HG03342 (cell line): Measurements from ENCODE around the gene ITGB5.
"Not testable (repeated sequence)": the region's sequence is repeated elsewhere in the genome, so short reads cannot be mapped to it uniquely, and the experiment has no call there.

Experiments
- ATAC-seq: cut with Tn5 transposase; IDR thresholded peaks from one replicate; pipeline ENCODE4 v1.9.1; 2021; ENCODE audit warnings: mild to moderate bottlenecking, moderate library complexity; ENCODE audit not compliant: unreplicated experiment

The ITGB5 gene

DNA sequence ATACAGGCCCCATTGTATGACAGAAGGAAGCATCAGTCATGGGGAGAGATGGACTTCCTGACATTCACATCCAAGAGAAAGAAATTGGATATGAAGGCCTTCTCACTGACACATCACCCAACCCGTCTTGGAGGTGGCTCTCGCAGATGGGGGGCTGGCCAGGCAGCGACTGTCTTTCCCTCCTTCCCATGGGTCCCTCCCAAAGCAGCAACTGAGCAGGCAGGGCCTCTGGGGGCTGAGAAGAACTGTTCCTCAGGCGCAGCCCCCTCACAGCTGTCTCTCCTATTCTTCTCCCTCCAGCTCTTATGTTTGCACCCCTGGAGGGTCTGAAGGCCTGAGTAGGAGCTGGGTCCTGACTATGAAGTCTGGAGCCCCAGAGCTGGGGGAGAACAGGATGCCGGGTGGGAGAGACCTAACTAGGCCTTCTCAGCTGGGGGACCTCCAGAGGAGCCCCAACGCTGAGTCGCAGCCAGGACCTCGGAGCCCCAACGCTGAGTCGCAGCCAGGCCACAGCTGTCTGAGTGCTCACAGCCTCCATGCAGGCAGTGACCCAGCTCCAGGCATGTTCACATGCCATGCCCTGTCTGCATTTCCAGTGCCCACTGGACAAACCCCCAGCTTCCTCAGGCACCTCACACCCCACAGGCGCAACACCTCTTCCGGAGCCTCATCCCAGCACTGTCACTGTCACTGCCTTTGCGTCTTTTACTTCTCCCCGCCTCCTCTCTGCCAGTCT, 127.3 kb downstream of the ITGB5 start:
- ATAC-seq: no peak

DNA sequence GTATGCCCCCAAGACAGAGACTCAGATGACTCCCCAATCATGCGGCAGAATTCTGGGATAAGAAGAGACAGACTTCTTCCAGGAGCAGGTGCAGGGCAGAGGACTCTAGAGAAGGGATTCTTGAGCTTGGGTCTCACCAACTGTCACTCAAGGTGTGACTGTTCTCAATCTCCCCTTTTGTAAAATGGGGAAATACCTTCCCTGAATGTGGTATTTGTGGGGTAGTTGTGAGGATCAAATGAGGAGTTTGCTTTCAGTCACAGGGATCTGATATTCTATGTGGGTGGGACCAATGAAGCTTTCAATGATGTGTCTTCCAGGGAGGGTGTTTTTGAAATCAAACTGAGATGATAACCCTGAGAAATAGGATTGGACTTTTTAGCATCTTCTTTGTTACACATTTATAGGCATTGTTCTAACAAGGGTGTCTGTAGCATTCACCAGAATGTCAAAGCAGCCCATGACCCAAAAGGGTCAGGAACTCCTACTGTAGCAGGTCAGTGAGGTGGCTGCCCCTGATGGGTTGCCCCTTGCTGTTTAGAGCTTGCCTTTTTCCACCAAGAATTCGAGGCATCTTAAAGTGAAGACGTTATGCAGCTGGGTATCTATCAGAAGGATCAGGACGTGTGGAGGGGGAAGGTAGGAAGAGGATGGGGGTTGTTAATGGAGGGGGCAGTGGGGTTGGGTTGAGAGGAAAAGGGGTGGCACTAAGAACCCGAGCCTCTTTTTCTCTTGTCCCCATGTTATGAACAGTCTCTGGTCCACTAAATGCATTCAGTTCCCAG, 128.1 kb downstream of the ITGB5 start:
- ATAC-seq: no peak

DNA sequence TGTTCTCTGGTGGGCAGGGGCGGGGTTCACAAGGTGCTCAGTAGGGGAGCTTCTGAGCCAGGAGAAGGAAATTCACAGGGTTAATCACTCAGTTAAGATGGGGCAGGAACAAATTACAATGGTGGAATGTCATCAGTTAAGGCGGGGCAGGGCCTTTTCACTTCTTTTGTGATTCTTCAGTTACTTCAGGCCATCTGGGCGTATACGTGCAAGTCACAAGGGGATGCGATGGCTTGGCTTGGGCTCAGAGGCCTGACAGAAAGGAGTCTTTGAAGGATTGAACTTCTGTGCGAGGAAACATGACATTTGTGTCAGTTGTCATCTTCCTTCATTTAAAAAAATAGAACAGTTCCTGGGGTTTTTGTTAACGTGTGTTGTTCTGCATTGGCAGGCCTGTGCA, 129.2 kb downstream of the ITGB5 start:
- not testable (repeated sequence) for ATAC-seq

DNA sequence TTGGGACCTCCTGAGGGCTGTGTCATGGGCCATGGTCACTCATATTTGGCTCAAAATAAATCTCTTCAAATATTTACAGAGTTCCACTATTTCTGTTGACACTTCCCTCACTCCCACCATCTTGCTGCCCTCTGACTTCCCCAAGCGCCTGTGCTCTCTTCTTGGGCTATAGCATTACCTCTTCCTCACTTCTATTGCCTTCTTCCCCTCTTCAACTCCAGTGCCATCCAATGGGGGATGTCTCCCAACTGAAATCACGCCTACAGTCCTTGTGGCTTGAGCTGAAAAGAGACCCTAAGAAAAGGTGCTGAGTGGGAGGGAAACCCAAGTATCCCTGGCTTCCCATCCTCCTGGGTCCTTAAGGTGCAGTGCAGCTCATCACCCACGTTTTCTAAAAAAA, 135.1 kb downstream of the ITGB5 start:
- ATAC-seq: no peak

DNA sequence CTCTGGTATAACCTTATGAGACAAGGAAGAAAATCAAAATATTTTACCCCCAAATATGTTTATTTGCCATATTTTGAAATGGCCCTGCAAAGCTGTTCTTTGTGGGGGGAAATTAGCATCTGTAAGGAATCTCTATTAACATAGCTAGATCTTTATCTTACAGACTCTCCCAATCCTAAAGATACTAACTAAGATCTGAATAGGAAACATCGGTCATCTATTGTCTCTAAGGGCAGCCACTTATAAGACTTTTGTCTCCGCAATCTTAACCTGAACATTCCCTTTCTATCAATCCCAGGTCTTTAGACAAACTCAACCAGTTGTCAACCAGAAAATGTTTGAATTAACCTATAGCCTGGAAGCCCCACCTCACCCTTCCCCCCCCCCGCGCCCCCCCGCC, 135.7 kb downstream of the ITGB5 start:
- ATAC-seq: no peak

DNA sequence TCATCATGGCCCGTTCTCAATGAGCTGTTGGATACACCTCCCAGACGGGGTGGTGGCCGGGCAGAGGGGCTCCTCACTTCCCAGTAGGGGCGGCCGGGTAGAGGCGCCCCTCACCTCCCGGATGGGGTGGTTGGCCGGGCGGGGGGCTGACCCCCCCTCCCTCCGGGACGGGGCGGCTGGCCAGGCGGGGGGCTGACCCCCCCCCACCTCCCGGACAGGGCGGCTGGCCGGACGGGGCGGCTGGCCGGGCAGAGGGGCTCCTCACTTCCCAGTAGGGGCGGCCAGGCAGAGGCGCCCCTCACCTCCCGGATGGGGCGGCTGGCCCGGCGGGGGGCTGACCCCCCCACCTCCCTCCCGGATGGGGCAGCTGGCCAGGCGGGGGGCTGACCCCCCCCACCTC, 137.3 kb downstream of the ITGB5 start:
- ATAC-seq: not testable (repeated sequence)

DNA sequence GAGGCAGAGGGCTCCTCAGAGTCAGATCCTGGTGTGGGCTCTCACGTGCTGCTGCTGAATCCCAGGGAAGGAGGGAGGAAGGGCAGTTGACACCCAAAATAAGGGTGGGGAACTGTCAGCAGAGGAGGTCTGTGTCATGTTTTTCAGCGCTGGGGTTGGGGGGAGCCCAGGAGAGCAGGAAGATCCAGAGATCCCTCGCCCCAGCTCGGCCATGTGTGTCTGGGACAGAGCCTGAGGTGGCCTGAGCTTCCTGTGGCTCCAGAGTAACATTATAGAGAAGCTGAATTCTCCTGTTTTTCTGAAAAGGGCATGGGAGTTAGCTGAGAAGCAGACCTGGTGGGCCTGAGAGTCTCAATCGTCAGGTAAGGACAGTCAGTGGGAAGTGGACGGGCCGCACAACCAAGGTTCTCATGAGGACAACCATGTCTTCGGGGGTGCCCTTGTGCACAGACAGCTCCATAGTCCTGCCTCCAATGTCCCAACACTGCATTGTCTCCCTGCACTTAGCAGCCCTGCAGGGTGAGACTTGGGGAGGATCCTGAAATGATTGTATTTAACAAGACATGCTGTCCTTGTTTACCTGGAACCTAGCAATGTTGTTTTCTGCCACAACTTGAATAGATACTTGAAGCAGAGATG, 138.5 kb downstream of the ITGB5 start:
- ATAC-seq: no peak

DNA sequence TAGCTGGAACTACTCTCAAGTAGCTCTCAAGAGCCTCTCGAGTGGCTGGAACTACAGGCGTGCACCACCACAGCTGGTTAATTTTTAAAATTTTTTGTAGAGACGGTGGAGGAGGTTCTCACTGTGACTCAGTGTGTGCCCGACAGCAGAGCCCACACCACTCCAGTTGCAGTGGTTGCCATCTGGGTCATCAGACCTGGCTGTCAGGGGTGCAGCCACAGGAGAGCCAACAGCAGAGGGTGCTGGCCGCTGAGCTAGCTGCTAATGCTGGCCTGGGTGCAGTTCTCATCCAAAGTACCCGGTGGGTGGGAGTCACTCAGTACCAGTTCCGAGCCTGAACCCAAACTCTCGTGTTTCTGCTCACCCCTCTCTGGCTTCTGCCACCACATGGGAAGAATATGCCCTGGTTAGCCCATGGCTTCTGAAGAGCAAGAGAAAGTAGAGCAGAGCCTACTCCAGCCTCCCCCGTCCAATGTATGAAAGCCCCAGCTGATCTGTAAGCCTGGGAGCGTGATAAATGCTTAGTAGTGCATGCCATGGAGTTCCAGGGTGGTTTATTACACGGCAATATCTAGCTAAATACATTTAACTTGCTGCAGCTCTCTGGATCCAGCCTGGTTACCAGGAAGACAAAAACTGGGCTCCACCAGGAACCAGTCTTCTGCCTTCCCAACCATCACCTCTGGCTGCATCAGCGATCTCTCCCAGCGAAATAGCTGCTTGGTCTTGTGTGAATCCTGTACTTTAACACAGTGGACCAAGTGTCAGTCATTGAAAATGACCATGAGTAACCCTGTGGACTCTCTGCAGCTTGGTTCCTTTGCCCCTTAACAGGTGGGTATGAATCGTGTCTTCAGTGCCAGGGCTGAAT, 139.8 kb downstream of the ITGB5 start:
- ATAC-seq: no peak

DNA sequence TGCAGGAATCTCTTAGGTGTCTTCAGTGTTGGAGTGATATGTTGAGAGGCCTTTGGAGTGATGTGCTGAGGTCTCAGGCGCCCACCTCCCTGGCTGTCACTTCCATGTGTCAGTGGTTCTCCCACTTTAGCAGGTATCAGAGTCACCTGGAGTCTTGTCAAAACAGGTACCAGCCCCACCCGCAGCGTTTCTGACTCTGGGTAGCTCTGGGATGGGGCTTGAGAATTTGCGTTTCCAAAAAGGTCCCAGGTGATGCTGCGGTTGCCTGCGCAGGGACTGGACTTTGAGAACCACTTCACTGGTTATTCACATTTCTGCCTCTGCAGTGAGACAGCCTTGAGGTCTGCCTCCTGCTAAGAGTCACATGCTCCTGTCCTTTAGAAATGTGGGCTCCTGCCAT, 141.4 kb downstream of the ITGB5 start:
- no peak for ATAC-seq

DNA sequence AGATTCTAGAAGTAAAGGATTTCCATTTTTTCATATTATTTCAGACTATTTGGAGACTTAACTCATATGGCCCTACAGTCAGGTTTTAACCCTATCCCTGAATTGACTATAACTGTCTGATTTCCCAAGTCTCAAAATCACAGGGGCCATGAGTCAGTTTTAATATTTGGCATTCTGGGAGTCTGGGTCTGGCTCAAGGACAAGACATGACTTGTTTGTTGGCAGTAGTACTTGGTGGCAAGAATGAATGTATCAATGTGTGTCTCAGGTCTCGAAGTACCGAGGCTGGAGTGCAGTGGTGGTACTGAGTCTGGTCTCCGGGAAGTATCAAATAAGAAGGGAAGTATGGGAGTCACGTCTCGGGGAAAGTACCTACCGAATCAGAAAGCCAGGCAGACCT, 146.1 kb downstream of the ITGB5 start:
- no peak for ATAC-seq

DNA sequence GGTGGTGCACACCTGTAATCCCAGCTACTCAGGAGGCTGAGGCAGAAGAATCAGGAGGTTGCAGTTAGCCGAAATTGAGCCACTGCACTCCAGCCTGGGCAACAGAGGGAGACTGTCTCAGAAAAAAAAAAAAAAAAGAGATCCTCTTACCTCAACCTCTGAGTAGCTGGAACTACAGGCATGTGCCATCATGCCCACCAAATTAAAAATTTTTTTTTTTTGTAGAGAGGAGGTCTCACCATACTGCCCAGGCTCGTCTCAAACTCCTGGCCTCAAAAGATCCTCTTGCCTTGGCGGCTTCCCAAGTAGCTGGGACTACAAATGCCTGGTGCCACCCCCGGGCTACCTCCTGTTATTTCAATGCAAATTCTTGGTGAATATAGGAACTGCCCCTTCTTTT, 155.4 kb downstream of the ITGB5 start:
- no peak for ATAC-seq

DNA sequence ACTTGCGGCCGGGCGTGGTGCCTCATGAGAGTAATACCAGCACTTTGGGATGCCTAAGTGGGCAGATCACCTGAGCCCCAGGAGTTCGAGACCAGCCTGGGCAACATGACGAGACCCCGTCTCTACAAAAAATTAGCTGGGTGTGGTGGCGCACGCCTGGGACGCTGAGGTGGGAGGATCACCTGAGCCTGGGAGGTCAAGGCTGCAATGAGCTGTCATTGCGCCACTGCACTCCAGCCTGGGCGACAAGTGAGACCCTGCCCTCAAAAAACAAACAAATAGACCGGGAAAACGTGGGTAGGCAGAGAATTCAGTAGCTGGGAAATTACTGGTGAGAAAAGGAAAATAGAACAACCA, 156.2 kb downstream of the ITGB5 start:
- ATAC-seq: no peak

DNA sequence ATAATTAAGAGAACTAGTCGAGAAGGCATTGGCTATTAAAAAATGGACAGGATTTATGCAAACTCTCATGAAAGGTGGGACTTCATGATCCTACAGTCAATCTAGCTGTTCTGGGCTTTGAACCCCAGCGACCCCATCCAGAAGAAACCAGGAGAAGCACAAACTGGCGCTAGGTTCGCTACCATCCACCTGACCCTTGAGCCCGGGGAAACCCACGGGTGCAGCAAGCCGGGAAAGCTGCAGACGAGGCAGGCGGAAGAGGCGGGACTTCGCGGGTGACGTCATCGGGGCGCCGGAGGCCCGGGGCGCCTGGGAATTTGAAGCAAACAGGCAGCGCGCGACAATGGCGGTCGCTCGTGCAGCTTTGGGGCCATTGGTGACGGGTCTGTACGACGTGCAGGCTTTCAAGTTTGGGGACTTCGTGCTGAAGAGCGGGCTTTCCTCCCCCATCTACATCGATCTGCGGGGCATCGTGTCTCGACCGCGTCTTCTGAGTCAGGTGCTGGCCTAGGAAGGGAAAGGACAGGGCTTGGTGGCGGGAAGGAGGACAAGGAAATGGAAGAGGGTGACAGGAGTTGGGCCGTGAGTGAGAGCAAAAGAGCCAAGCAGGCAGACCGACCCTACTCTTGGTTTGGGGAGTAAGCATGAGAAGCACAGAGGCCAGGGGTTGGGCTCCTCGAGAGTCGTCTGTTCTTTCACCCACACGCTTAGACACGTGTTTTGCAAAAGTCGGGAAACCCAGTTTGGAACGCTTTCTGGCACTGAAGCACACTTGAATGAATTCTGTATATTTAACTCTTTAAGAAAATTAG, 156.8 kb downstream of the ITGB5 start, which contains the start of gene UMPS:
TSS of gene UMPS (plus strand) at position 324 of the 812 bp plus-strand sequence. CDS start at position 344, 20 bp downstream.
- ATAC-seq: peak; percentile 95

DNA sequence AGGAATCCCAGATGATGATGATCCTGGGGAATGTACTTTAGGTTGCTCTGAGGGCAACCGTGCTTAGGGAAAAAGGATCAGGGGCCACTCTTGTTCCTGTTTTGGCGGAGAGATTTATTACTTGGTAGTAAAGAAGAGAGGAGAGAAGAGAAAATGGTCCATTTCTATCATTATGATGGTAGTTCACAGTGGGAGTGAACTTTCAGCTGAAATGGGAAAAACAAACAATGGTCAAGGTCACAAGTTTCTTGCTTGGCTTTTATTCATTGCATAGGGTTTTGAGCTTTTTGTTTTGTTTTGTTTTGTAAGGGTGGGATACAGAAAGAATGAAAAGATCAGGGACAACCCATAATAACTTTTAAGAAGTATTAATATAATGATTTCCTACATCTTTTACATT, 164.6 kb downstream of the ITGB5 start:
- no peak for ATAC-seq

DNA sequence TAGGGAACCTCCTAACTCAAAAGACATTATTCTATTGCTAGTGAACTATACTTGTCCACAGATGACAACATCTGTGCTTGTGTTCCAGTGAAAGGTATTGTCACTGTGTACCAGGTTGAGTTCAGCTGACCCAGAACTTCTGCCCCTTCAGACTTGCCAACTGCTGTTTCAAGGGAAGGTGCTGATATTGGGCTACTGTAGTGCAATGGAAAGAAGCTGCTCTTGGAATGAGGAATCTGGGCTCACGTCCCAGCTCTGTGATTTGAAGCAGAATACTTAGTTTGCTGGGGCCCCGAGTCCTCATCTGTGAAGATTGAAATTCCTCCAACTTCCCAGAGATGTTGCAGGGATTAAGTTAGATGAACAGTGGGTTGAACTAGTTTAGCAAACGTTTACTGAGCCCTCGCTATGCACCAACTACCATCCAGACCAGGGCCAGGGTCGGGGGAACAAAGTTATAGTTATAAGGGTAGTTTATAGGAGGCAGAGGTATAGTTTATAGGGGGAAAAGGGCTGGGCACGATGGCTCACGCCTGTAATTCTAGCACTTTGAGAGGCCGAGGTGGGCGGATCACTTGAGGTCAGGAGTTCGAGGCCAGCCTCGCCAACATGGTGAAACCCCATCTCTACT, 172.8 kb downstream of the ITGB5 start:
- ATAC-seq: no peak
